Kidney (tissue), 14 donors: ENCODE data around the gene EXOSC2. TPM values are rescaled to one million over a fixed set of nuclear protein-coding genes. Genes with fewer than 3 reads are reported as not detected.

Source experiments
- DNase-seq, 5 donors: peaks; one replicate each; pipeline ENCODE4 v3.0.0-alpha.2; 2013 to 2020
- FAIRE-seq: peaks from 2 replicates; lab custom pipeline; 2012; peaks lifted over from hg19 to GRCh38; lab: Jason Lieb, UNC
- H3K27ac ChIP-seq, 2 donors: one replicate each; pipeline ENCODE4 v1.7.0; 2013; ENCODE audit warnings: low read depth in 2 of 2, low read length in 2 of 2, inconsistent platforms in 1 of 2
- H3K27me3 ChIP-seq: one replicate; pipeline ENCODE4 v1.7.1; 2013; ENCODE audit warnings: low read length, inconsistent platforms; ENCODE audit not compliant: control insufficient read depth, insufficient read depth
- H3K36me3 ChIP-seq, 3 donors: one replicate each; pipeline versions ENCODE4 v1.7.0 to v1.7.1; 2013; ENCODE audit warnings: low read length in 3 of 3, control low read depth in 1 of 3, inconsistent platforms in 1 of 3; ENCODE audit not compliant: insufficient read depth in 3 of 3, control insufficient read depth in 2 of 3
- H3K4me1 ChIP-seq, 3 donors: one replicate each; pipeline versions ENCODE4 v1.7.0 to v1.7.1; 2013; ENCODE audit warnings: low read length in 3 of 3, inconsistent platforms in 1 of 3, low read depth in 1 of 3; ENCODE audit not compliant: control insufficient read depth in 2 of 3, insufficient read depth in 2 of 3
- H3K4me3 ChIP-seq, 3 donors: one replicate each; pipeline versions ENCODE4 v1.7.0 to v1.8.1; 2013; ENCODE audit warnings: low read length in 3 of 3, control low read depth in 1 of 3, inconsistent platforms in 1 of 3
- H3K9ac ChIP-seq, 3 donors: one replicate each; pipeline versions ENCODE4 v1.7.0 to v1.7.1; 2013; ENCODE audit warnings: low read length in 3 of 3, control low read depth in 1 of 3, inconsistent platforms in 1 of 3
- H3K9me3 ChIP-seq, 3 donors: one replicate each; pipeline versions ENCODE4 v1.7.0 to v1.7.1; 2013; ENCODE audit warnings: low read length in 3 of 3, control low read depth in 1 of 3, inconsistent platforms in 1 of 3; ENCODE audit not compliant: control insufficient read depth in 2 of 3, insufficient read depth in 1 of 3
- CTCF ChIP-seq: IDR thresholded peaks from 3 replicates; pipeline ENCODE4 v1.5.1; 2012; ENCODE audit warnings: mild to moderate bottlenecking, moderate library complexity, borderline replicate concordance; ENCODE audit not compliant: insufficient read depth; ENCODE audit errors: extremely low read depth
- intact Hi-C: fragments of 100-400 bp; cut with DNase I; formaldehyde crosslinking; loops from one replicate; pipeline ENCODE4 v1.11.1; 2022
- polyA plus RNA-seq: library from polyadenylated mRNA; stranded (reverse); fragments of 350-450 nt; fragmentation: Illumina TruSeq; extraction: RNeasy Lipid Tissue Mini Kit (QIAGEN cat#74804); gene quantifications from one replicate; pipeline ENCODE4 v1.2.3, GENCODE V29; 2014; ENCODE audit warnings: low read depth, low replicate concordance; ENCODE audit not compliant: insufficient read depth
- total RNA-seq: library from RNA; stranded (reverse); fragmentation: NEBNext Ultra II Directional; extraction: Animal tissue kit (Norgen Biotek cat#: 25700); gene quantifications from one replicate; pipeline ENCODE4 v1.2.1, GENCODE V29; 2021
- donor health status: control.
- donor health status: control.
- donor health status: control.
- donor health status: control.
- donor health status: control.
- donor health status: DM: yes; HTN: yes; CAD: no.
- donor health status: Normal renal cell carcinoma (clear cell type).

Gene EXOSC2
- total and polyA plus RNA-seq, 2 donors from 2014 or later: 13.0 to 26.4 TPM

- Histone ChIP-seq H3K4me1 (no peaks in the 10 kb centered on the region), H3K27ac (no peak overlapping the region), H3K4me3 (no peak overlapping the region), H3K9ac (no peak overlapping the region), H3K9me3 (no peaks in the 10 kb centered on the region), H3K36me3 (no peaks in the 10 kb centered on the region), H3K27me3 (peaks cover 23% of the 10 kb centered on the region)
- no peak for TF ChIP-seq CTCF
- FAIRE-seq: no peak
- no peak for DNase-seq
- intact Hi-C loops: no loop called here
Measured at GRCh38 chr9:130654879-130655278, 38.7 kb upstream of the EXOSC2 start.

- no peak for DNase-seq
- no peak overlapping the region for H3K27ac ChIP-seq
- no peak overlapping the region for H3K9ac ChIP-seq
- peaks cover 0 to 3% (median 0%) of the 10 kb centered on the region in 3 donors for H3K4me1 ChIP-seq
- H3K27me3 ChIP-seq: peaks cover 37% of the 10 kb centered on the region
- intact Hi-C loops: no loop called here
- no peaks in the 10 kb centered on the region for H3K9me3 ChIP-seq
- no peak overlapping the region for H3K4me3 ChIP-seq
- no peak for FAIRE-seq
- TF ChIP-seq CTCF: no peak
- H3K36me3 ChIP-seq: no peaks in the 10 kb centered on the region
Measured at GRCh38 chr9:130658893-130659698, 34.5 kb upstream of the EXOSC2 start.

- H3K36me3 ChIP-seq: no peaks in the 10 kb centered on the region
- H3K9ac ChIP-seq: no peak overlapping the region
- peaks cover 37% of the 10 kb centered on the region for H3K27me3 ChIP-seq
- peaks cover 0 to 3% (median 0%) of the 10 kb centered on the region in 3 donors for H3K4me1 ChIP-seq
- no peak for TF ChIP-seq CTCF
- H3K9me3 ChIP-seq: no peaks in the 10 kb centered on the region
- no peak for FAIRE-seq
- no peak for DNase-seq
- intact Hi-C loops: no loop called here
- H3K27ac ChIP-seq: no peak overlapping the region
- H3K4me3 ChIP-seq: no peak overlapping the region
Measured at GRCh38 chr9:130659699-130660248, 33.8 kb upstream of the EXOSC2 start.
